Suprapubic skin (tissue), 4 donors: ENCODE data around the gene HP.
A peak's percentile ranks its signal among the peaks of the same experiment; 100 is the strongest.

Source experiments
- EP300 ChIP-seq: sonication (generic); formaldehyde crosslinking; IDR thresholded peaks from one replicate; pipeline ENCODE4 v1.6.1; 2017; ENCODE audit warnings: antibody characterized with exemption
- POLR2A ChIP-seq, 2 donors: fragments of 450-650 bp; IDR thresholded peaks; one replicate each; pipeline ENCODE4 v1.6.1; 2017; ENCODE audit warnings: antibody characterized with exemption in 2 of 2, mild to moderate bottlenecking in 2 of 2, moderate library complexity in 2 of 2
- POLR2AphosphoS5 ChIP-seq, 3 donors: sonication (generic); formaldehyde crosslinking; IDR thresholded peaks; one replicate each; pipeline ENCODE4 v1.6.1; 2017; ENCODE audit warnings: antibody characterized with exemption in 3 of 3
- TF ChIP-seq, protein P1 (sequence below), 2 donors: fragments of 200-600 bp in 1 of 2; fragments of 450-650 bp in 1 of 2; sonication (generic) in 1 of 2; IDR thresholded peaks; one replicate each; pipeline ENCODE4 v1.5.1; 2016 to 2019; ENCODE audit warnings: antibody characterized with exemption in 2 of 2, mild to moderate bottlenecking in 1 of 2, moderate library complexity in 1 of 2

DNA sequence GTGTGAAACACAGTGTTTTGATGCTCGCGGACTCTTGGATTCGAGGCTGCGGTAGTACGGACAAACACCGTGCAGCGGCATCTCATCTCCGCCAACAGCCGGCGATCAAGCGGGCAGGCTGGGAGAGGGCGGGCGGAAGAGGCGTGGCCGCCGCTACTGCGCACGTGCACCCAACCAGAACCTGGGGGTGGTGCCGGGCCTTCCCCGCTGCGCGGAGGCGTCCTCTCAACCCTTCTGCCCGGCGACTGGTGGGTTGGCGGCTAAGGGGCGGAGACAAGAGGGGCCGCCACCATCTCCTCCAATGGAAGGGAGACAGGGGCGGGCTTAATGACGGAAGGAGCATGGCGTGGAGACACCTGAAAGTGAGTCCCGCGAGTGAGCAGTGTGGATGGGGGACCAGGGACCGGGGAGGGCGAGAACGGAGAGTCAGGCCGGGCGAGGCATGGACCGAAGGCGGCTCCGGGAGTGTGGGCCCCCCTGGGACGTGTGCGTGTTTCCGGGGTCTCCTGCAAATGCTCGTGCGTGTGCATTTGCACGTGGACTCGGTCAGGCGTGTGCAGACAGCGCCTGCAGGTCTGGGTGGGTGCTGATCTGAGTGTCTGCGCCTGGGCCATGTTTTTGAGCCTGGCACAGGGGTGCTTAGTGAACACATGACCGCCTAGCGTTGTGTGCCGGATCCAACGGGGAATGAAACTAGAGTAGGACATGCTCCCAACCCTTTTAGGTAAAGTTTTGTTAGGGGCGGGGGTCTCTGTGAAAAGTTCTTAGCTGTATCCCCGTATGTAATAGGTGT lies 45.7 kb upstream of the HP start, which contains the start of gene DHODH:
- TF ChIP-seq, protein P1, sequence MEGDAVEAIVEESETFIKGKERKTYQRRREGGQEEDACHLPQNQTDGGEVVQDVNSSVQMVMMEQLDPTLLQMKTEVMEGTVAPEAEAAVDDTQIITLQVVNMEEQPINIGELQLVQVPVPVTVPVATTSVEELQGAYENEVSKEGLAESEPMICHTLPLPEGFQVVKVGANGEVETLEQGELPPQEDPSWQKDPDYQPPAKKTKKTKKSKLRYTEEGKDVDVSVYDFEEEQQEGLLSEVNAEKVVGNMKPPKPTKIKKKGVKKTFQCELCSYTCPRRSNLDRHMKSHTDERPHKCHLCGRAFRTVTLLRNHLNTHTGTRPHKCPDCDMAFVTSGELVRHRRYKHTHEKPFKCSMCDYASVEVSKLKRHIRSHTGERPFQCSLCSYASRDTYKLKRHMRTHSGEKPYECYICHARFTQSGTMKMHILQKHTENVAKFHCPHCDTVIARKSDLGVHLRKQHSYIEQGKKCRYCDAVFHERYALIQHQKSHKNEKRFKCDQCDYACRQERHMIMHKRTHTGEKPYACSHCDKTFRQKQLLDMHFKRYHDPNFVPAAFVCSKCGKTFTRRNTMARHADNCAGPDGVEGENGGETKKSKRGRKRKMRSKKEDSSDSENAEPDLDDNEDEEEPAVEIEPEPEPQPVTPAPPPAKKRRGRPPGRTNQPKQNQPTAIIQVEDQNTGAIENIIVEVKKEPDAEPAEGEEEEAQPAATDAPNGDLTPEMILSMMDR (IDR thresholded peaks at IDR 0.05): no peak
- TF ChIP-seq POLR2A (IDR thresholded peaks at IDR 0.05) (no peak), EP300 (no peak), POLR2AphosphoS5 (IDR thresholded peaks at IDR 0.05) (peak in 1 of 3 donors; percentile 9)
